ENCODE measurements around the gene GPR27.

DNA sequence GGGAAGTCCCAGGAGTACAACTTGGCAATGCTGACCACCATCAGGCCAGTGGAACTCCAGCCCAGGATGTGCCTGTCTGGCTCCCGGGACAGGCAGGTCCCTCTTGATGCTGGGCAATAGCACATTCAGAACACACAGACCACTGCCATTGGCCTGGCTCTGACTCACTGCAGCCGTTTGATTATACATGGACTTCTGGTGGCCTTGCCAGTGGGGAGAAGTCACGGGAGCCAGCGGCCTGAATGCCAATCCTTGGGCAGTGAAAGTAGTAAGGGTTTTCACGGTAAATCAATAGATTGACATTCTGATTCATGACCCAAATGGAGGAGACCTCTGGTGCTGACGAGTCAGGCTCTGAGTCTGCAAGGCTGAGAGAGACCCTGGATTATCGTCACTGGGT lies 43.8 kb downstream of the GPR27 start:
- TF ChIP-seq, protein P1, sequence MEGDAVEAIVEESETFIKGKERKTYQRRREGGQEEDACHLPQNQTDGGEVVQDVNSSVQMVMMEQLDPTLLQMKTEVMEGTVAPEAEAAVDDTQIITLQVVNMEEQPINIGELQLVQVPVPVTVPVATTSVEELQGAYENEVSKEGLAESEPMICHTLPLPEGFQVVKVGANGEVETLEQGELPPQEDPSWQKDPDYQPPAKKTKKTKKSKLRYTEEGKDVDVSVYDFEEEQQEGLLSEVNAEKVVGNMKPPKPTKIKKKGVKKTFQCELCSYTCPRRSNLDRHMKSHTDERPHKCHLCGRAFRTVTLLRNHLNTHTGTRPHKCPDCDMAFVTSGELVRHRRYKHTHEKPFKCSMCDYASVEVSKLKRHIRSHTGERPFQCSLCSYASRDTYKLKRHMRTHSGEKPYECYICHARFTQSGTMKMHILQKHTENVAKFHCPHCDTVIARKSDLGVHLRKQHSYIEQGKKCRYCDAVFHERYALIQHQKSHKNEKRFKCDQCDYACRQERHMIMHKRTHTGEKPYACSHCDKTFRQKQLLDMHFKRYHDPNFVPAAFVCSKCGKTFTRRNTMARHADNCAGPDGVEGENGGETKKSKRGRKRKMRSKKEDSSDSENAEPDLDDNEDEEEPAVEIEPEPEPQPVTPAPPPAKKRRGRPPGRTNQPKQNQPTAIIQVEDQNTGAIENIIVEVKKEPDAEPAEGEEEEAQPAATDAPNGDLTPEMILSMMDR (IDR thresholded peaks at IDR 0.05; ENCODE audit: insufficient read depth, low read length), result no peak
- TF ChIP-seq POLR2AphosphoS5 (IDR thresholded peaks at IDR 0.05; ENCODE audit: low read depth) (no peak), SPI1 (IDR thresholded peaks at IDR 0.05; ENCODE audit: borderline replicate concordance, low read depth) (no peak)
